C4-2B (cell line): ENCODE measurements around the gene MAFF.

Source experiments
- ZFX ChIP-seq: fragments of 450-650 bp; IDR thresholded peaks from 2 replicates; pipeline ENCODE4 v1.6.1; 2017
- TF ChIP-seq, protein P1 (sequence below): fragments of 450-650 bp; conservative IDR thresholded peaks from 2 replicates; pipeline ENCODE4 v1.5.1; 2017; ENCODE audit warnings: mild to moderate bottlenecking

DNA sequence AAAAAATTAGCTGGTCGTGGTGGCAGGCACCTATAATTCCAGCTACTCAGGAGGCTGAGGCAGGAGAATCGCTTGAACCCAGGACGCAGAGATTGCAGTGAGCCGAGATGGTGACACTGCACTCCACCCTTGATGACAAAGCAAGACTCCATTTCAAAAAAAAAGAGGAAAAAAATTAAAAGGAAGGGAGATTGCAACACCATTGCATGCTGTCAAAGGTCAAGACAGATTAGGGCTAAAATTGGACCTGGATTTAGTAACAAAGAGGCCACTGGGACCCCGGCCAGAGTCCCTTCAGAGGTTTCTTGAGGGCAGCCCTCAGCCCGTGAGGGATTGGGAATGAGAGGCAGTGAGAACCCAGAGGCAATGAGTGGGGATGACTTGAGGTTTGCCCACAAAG lies 8.2 kb upstream of the MAFF start:
- TF ChIP-seq, protein P1, sequence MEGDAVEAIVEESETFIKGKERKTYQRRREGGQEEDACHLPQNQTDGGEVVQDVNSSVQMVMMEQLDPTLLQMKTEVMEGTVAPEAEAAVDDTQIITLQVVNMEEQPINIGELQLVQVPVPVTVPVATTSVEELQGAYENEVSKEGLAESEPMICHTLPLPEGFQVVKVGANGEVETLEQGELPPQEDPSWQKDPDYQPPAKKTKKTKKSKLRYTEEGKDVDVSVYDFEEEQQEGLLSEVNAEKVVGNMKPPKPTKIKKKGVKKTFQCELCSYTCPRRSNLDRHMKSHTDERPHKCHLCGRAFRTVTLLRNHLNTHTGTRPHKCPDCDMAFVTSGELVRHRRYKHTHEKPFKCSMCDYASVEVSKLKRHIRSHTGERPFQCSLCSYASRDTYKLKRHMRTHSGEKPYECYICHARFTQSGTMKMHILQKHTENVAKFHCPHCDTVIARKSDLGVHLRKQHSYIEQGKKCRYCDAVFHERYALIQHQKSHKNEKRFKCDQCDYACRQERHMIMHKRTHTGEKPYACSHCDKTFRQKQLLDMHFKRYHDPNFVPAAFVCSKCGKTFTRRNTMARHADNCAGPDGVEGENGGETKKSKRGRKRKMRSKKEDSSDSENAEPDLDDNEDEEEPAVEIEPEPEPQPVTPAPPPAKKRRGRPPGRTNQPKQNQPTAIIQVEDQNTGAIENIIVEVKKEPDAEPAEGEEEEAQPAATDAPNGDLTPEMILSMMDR: no peak
- TF ChIP-seq ZFX: no peak
